GM21825 (cell line): ENCODE data around the gene PIGH.
"Not testable (repeated sequence)": the region's sequence is repeated elsewhere in the genome, so short reads cannot be mapped to it uniquely, and the experiment has no call there.

Experiments
- ATAC-seq: cut with Tn5 transposase; IDR thresholded peaks from one replicate; pipeline ENCODE4 v1.9.1; 2021; ENCODE audit warnings: mild to moderate bottlenecking, moderate library complexity; ENCODE audit not compliant: unreplicated experiment

The PIGH gene

GRCh38 chr14:67555518-67556090, 44.5 kb downstream of the PIGH start:
- ATAC-seq: no peak

- ATAC-seq: no peak
These were observed 45.7 kb downstream of the PIGH start for GRCh38 chr14:67554341-67554740.

- no peak for ATAC-seq
These were observed 46.5 kb downstream of the PIGH start for GRCh38 chr14:67553547-67553946.

GRCh38 chr14:67551940-67552339, 48.1 kb downstream of the PIGH start:
- ATAC-seq: no peak

- ATAC-seq: no peak
These were observed 48.9 kb downstream of the PIGH start for GRCh38 chr14:67551123-67551522.

GRCh38 chr14:67549734-67550133, 50.3 kb downstream of the PIGH start:
- no peak for ATAC-seq

- no peak for ATAC-seq
These were observed 52.8 kb downstream of the PIGH start for GRCh38 chr14:67547224-67547780.

GRCh38 chr14:67544590-67544989, 55.5 kb downstream of the PIGH start:
- ATAC-seq: no peak

- ATAC-seq: not testable (repeated sequence)
These were observed 57.4 kb downstream of the PIGH start for GRCh38 chr14:67542620-67543019.

- no peak for ATAC-seq
These were observed 58.4 kb downstream of the PIGH start for GRCh38 chr14:67541448-67542387.
